ENCODE data around the gene ACVR1C.

Gene ACVR1C

GRCh38 chr2:157487271-157487610, 141.4 kb downstream of the ACVR1C start:
- H3K9ac ChIP-seq (ENCODE audit: low read depth, low read length, poor library complexity, severe bottlenecking): no peak overlapping the region
- H2AFZ ChIP-seq (ENCODE audit: low read length): no peak overlapping the region
- TF ChIP-seq CTCF (conservative IDR thresholded peaks at IDR 0.05; ENCODE audit: low read length) (no peak), EZH2phosphoT487 (IDR thresholded peaks at IDR 0.05; ENCODE audit: borderline replicate concordance) (no peak)
- H3K36me3 ChIP-seq (ENCODE audit: insufficient read depth, low read length): no peaks in the 10 kb centered on the region
- H3K9me2 ChIP-seq (replicated peaks; ENCODE audit: low read depth, low read length): no peaks in the 10 kb centered on the region
- H3K4me2 ChIP-seq (ENCODE audit: low read depth, low read length, poor library complexity, severe bottlenecking): no peak overlapping the region
- H3K4me1 ChIP-seq (ENCODE audit: insufficient read depth, low read length, poor library complexity, severe bottlenecking): no peaks in the 10 kb centered on the region
- no peaks in the 10 kb centered on the region for H4K20me1 ChIP-seq (ENCODE audit: insufficient read depth, low read length, poor library complexity, severe bottlenecking)
- no peaks in the 10 kb centered on the region for H3F3A ChIP-seq (ENCODE audit: low read depth)
- H3K27me3 ChIP-seq (ENCODE audit: insufficient read depth, low read length, poor library complexity, severe bottlenecking): no peaks in the 10 kb centered on the region
- no peak overlapping the region for H3K4me3 ChIP-seq (ENCODE audit: low read length, poor library complexity, severe bottlenecking)
- H3K79me2 ChIP-seq (ENCODE audit: insufficient read depth, low read length): no peaks in the 10 kb centered on the region
- no peaks in the 10 kb centered on the region for H3K9me3 ChIP-seq (ENCODE audit: insufficient read depth, low read depth, low read length)

GRCh38 chr2:157486596-157487270, 141.9 kb downstream of the ACVR1C start:
- Histone ChIP-seq H3K9me2 (replicated peaks; ENCODE audit: low read depth, low read length) (no peaks in the 10 kb centered on the region), H3K27me3 (ENCODE audit: insufficient read depth, low read length, poor library complexity, severe bottlenecking) (no peaks in the 10 kb centered on the region), H2AFZ (ENCODE audit: low read length) (no peak overlapping the region), H3K36me3 (ENCODE audit: insufficient read depth, low read length) (no peaks in the 10 kb centered on the region), H3K79me2 (ENCODE audit: insufficient read depth, low read length) (no peaks in the 10 kb centered on the region), H4K20me1 (ENCODE audit: insufficient read depth, low read length, poor library complexity, severe bottlenecking) (no peaks in the 10 kb centered on the region), H3K4me2 (ENCODE audit: low read depth, low read length, poor library complexity, severe bottlenecking) (no peak overlapping the region), H3K9me3 (ENCODE audit: insufficient read depth, low read depth, low read length) (no peaks in the 10 kb centered on the region), H3F3A (ENCODE audit: low read depth) (no peaks in the 10 kb centered on the region), H3K4me3 (ENCODE audit: low read length, poor library complexity, severe bottlenecking) (no peak overlapping the region), H3K9ac (ENCODE audit: low read depth, low read length, poor library complexity, severe bottlenecking) (no peak overlapping the region), H3K4me1 (ENCODE audit: insufficient read depth, low read length, poor library complexity, severe bottlenecking) (no peaks in the 10 kb centered on the region)
- TF ChIP-seq EZH2phosphoT487 (IDR thresholded peaks at IDR 0.05; ENCODE audit: borderline replicate concordance) (no peak), CTCF (conservative IDR thresholded peaks at IDR 0.05; ENCODE audit: low read length) (no peak)

GRCh38 chr2:157480182-157480961, 148.3 kb downstream of the ACVR1C start:
- H2AFZ ChIP-seq (ENCODE audit: low read length): no peak overlapping the region
- H3K9me2 ChIP-seq (replicated peaks; ENCODE audit: low read depth, low read length): no peaks in the 10 kb centered on the region
- no peaks in the 10 kb centered on the region for H3K9me3 ChIP-seq (ENCODE audit: insufficient read depth, low read depth, low read length)
- H4K20me1 ChIP-seq (ENCODE audit: insufficient read depth, low read length, poor library complexity, severe bottlenecking): no peaks in the 10 kb centered on the region
- no peaks in the 10 kb centered on the region for H3F3A ChIP-seq (ENCODE audit: low read depth)
- H3K4me2 ChIP-seq (ENCODE audit: low read depth, low read length, poor library complexity, severe bottlenecking): no peak overlapping the region
- no peaks in the 10 kb centered on the region for H3K27me3 ChIP-seq (ENCODE audit: insufficient read depth, low read length, poor library complexity, severe bottlenecking)
- TF ChIP-seq EZH2phosphoT487 (IDR thresholded peaks at IDR 0.05; ENCODE audit: borderline replicate concordance): no peak
- no peak for TF ChIP-seq CTCF (conservative IDR thresholded peaks at IDR 0.05; ENCODE audit: low read length)
- H3K79me2 ChIP-seq (ENCODE audit: insufficient read depth, low read length): no peaks in the 10 kb centered on the region
- no peaks in the 10 kb centered on the region for H3K4me1 ChIP-seq (ENCODE audit: insufficient read depth, low read length, poor library complexity, severe bottlenecking)
- no peak overlapping the region for H3K4me3 ChIP-seq (ENCODE audit: low read length, poor library complexity, severe bottlenecking)
- no peak overlapping the region for H3K9ac ChIP-seq (ENCODE audit: low read depth, low read length, poor library complexity, severe bottlenecking)
- no peaks in the 10 kb centered on the region for H3K36me3 ChIP-seq (ENCODE audit: insufficient read depth, low read length)

All from Loucy (cell line).